GM18951 (cell line): Measurements from ENCODE around the gene FER1L5.

ENCODE experiments used
- POLR2A ChIP-seq: IDR thresholded peaks from 4 replicates; pipeline ENCODE4 v1.6.1; 2011; ENCODE audit warnings: mild to moderate bottlenecking; ENCODE audit not compliant: insufficient read length, insufficient read depth; ENCODE audit errors: extremely low read depth
- in situ Hi-C: fragments of 300-500 bp; cut with MboI; formaldehyde crosslinking; loops from one replicate; pipeline ENCODE4 v1.12.0; 2022; ENCODE audit warnings: low sequenced_read_pairs, mixed read lengths, inconsistent platforms; ENCODE audit not compliant: unreplicated experiment

Gene FER1L5

GRCh38 chr2:96689431-96689991 lies 46.9 kb downstream of the FER1L5 start:
- in situ Hi-C loops, result no loop called here
- TF ChIP-seq POLR2A, result no peak

- in situ Hi-C loops, result no loop called here
- no peak for TF ChIP-seq POLR2A
These were observed 47.9 kb downstream of the FER1L5 start for GRCh38 chr2:96690306-96691021.

- in situ Hi-C loops, result no loop called here
- no peak for TF ChIP-seq POLR2A
These were observed 48.6 kb downstream of the FER1L5 start for GRCh38 chr2:96691022-96691612.

- in situ Hi-C loops, result no loop called here
- no peak for TF ChIP-seq POLR2A
These were observed 49.8 kb downstream of the FER1L5 start for GRCh38 chr2:96692094-96692971.

GRCh38 chr2:96693286-96694200 lies 51.0 kb downstream of the FER1L5 start:
- no peak for TF ChIP-seq POLR2A

DNA sequence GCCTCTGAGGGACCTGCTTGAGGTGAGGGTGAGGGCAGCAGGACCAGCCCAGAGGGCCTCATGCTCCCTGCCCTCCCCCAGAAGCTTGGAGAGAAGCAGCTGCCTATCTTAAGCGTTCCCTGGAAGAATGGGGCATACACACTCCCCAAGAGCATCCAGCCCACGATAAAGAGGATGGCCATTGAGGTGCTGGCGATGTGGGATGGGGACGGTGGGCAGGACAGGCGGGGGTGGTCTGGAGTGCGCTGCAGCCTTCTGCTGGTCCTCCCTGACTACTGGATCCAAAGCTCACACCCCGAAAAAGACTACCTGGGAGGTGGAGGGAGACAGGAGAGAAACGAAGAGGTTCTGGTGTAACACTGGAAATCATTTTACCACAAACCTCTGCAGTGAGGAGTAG lies 51.7 kb downstream of the FER1L5 start:
- TF ChIP-seq POLR2A, result no peak
- in situ Hi-C loops, result no loop called here

More at GRCh38 chr2:96693286-96694200, 51.0 kb downstream of the FER1L5 start:
- in situ Hi-C loops, result no loop called here

GRCh38 chr2:96694816-96695455 lies 52.4 kb downstream of the FER1L5 start:
- TF ChIP-seq POLR2A, result no peak
- in situ Hi-C loops, result no loop called here

DNA sequence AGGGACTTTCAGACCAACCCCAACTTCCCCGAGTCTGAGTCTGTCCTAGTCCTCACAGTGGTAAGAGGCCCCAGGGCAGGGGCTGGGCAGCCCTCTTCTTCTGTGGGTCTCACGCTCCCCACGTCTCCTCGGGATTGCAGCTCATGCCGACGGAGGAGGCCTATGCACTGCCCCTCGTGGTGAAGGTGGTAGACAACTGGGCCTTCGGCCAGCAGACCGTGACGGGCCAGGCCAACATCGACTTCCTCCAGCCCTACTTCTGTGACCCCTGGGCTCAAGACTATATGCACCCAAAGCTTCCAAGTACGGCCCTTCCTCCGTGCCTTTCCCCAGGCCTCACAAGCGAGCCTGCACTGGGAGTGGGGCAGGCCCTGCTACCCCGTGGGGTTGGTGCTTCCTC lies 53.0 kb downstream of the FER1L5 start:
- in situ Hi-C loops, result no loop called here
- no peak for TF ChIP-seq POLR2A

DNA sequence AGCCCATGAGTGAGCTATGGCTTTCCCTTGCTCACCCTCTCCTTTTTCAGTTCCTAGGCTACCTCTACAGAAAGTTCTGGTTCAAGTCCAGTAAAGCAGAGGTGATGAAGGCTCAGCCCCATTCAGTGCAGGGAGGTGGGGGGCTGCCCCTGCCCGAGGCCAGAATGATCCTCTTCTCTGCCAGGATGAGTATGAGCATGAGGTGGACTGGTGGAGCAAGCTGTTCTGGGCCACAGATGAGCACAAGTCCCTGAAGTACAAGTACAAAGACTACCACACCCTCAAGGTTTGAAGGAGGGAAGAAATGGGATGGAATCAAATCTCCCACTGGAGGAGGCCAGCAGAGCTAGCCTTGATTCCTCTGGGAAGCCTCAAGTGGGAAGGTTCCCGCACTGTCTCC lies 54.9 kb downstream of the FER1L5 start:
- no peak for TF ChIP-seq POLR2A
- in situ Hi-C loops, result no loop called here

DNA sequence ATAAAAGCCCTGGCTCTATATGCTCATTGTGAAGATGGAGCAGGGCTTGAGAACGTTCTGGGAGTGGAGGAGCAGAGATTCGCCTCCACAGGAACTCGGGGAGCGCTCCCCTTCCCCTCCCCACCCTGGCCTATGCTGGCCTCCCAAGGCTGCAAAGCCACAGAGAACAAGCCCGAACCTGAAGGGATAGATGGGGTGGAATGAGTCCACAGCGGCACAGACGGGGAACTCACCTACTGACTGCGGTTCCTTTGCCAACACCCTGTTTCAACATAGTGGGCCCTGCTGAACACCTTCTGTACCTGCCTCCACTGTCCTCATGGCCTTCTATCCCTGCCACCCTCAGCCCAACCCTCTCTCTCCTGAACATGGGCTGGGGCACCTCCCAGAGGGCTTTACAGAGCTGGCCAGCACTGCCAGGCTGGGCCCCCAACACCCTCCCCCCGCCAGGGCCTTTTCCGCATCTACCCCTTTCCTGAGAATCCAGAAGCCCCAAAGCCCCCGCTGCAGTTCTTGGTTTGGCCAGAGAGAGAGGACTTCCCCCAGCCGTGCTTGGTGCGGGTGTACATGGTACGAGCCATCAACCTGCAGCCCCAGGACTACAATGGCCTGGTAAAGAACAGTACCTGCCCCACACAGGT lies 55.8 kb downstream of the FER1L5 start:
- in situ Hi-C loops, result no loop called here
- no peak for TF ChIP-seq POLR2A

DNA sequence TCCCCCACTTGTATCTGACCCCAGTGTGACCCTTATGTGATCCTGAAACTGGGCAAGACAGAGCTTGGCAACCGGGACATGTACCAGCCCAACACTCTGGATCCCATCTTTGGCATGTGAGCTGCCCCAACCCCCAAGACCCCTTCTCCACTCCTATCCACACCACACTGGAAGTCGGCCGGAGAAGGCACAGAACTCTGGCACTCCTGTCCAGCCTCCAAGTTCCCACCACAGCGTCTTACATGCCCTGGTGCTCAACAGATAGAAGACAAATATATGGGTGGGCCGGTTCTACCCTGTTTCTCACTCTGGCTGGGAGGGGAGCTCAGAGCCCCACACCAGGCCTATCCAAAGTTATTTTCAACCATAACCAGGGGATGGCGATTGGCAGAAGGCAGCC lies 56.5 kb downstream of the FER1L5 start:
- in situ Hi-C loops, result no loop called here
- TF ChIP-seq POLR2A, result no peak
